Endothelial cell of umbilical vein (primary cell): ENCODE measurements around the gene PDE7B. TPM values are rescaled to one million over a fixed set of nuclear protein-coding genes. Genes with fewer than 3 reads are reported as not detected.

Source experiments
- BruUV-seq: library from RNA; stranded (reverse); fragments of 400-500 nt; replicated peaks from 2 replicates; lab custom pipeline; 2021; lab: Mats Ljungman, UMichigan
- CTCF ChIA-PET: fragments of 300-600, 350-600 bp; sonication (Branson Sonifier 250); formaldehyde crosslinking; loops from one replicate; lab custom pipeline; 2021; ENCODE audit warnings: antibody characterized with exemption, inconsistent platforms; lab: Charles Lee
- POLR2A ChIA-PET: fragments of 300-600, 350-600 bp; sonication (Branson Sonifier 250); formaldehyde crosslinking; loops from one replicate; lab custom pipeline; 2021; ENCODE audit warnings: antibody characterized with exemption, inconsistent platforms; lab: Charles Lee
- DNase-seq: peaks from one replicate; pipeline ENCODE4 v3.0.0-alpha.2; 2011; ENCODE audit warnings: low read depth, low spot score
- FAIRE-seq: peaks from 2 replicates; lab custom pipeline; 2011; peaks lifted over from hg19 to GRCh38; lab: Jason Lieb, UNC
- H2AFZ ChIP-seq: 2 replicates; pipeline ENCODE4 v1.6.0; 2012; ENCODE audit warnings: low read depth, low read length, control low read depth, inconsistent platforms
- H3K27ac ChIP-seq: 2 replicates; pipeline ENCODE4 v1.5.1; 2011; ENCODE audit warnings: low read depth, mild to moderate bottlenecking, control low read depth, low read length, moderate library complexity; ENCODE audit not compliant: insufficient read depth
- H3K27me3 ChIP-seq, 2 experiments: 2 replicates each; pipeline versions ENCODE4 v1.6.0 to v1.6.1; 2011; ENCODE audit warnings: low read length in 2 of 2, mixed read lengths in 1 of 2; ENCODE audit not compliant: control insufficient read depth in 2 of 2, insufficient read depth in 2 of 2
- H3K36me3 ChIP-seq, 2 experiments: 2 replicates in 1 of 2; 3 replicates in 1 of 2; pipeline ENCODE4 v1.5.1; 2011; ENCODE audit warnings: low read length in 2 of 2, mild to moderate bottlenecking in 1 of 2, moderate library complexity in 1 of 2; ENCODE audit not compliant: control insufficient read depth in 2 of 2, insufficient read depth in 2 of 2; ENCODE audit errors: extremely low read depth in 1 of 2
- H3K4me1 ChIP-seq: 3 replicates; pipeline ENCODE4 v1.5.1; 2011; ENCODE audit warnings: mild to moderate bottlenecking, low read length; ENCODE audit not compliant: control insufficient read depth, insufficient read depth; ENCODE audit errors: extremely low read depth
- H3K4me2 ChIP-seq: 2 replicates; pipeline ENCODE4 v1.6.1; 2011; ENCODE audit warnings: low read length, control low read depth, mixed read lengths; ENCODE audit not compliant: insufficient read depth
- H3K4me3 ChIP-seq, 3 experiments: fragments of 200-600 bp in 1 of 3; sonication (generic), shearing (Covaris generic) in 1 of 3; replicated peaks in 1 of 3; 2 replicates each; pipeline ENCODE4 v1.5.1; 2011 to 2016; ENCODE audit warnings: control low read depth in 3 of 3, low read length in 3 of 3, mild to moderate bottlenecking in 2 of 3, inconsistent platforms in 1 of 3, low read depth in 1 of 3, moderate library complexity in 1 of 3; ENCODE audit not compliant: insufficient read depth in 1 of 3
- H3K79me2 ChIP-seq: 2 replicates; pipeline ENCODE4 v1.6.0; 2012; ENCODE audit warnings: low read length, inconsistent platforms; ENCODE audit not compliant: control insufficient read depth, insufficient read depth
- H3K9ac ChIP-seq: replicated peaks from 2 replicates; pipeline ENCODE3; 2011; ENCODE audit warnings: low read length, control low read depth; ENCODE audit not compliant: insufficient read depth; ENCODE audit errors: extremely low read depth
- H3K9me1 ChIP-seq: replicated peaks from 3 replicates; pipeline ENCODE4 v1.6.0; 2011; ENCODE audit warnings: mild to moderate bottlenecking, low read length; ENCODE audit not compliant: control insufficient read depth, insufficient read depth; ENCODE audit errors: extremely low read depth
- H3K9me3 ChIP-seq: replicated peaks from 2 replicates; pipeline ENCODE4 v1.5.1; 2012; ENCODE audit warnings: low read length, inconsistent platforms; ENCODE audit not compliant: control insufficient read depth, insufficient read depth
- H4K20me1 ChIP-seq: replicated peaks from 2 replicates; pipeline ENCODE3; 2011; ENCODE audit warnings: mild to moderate bottlenecking, low read length; ENCODE audit not compliant: control insufficient read depth, insufficient read depth; ENCODE audit errors: extremely low read depth
- EZH2 ChIP-seq: IDR thresholded peaks from 2 replicates; pipeline ENCODE4 v1.6.1; 2012; ENCODE audit warnings: borderline replicate concordance, low read depth, mild to moderate bottlenecking, moderate library complexity, low read length, inconsistent platforms; ENCODE audit not compliant: severe bottlenecking
- FOS ChIP-seq: IDR thresholded peaks from 2 replicates; pipeline ENCODE4 v1.6.1; 2011; ENCODE audit warnings: mild to moderate bottlenecking, low read length, moderate library complexity, borderline replicate concordance; ENCODE audit not compliant: insufficient read depth
- GATA2 ChIP-seq: IDR thresholded peaks from 2 replicates; pipeline ENCODE4 v1.7.0; 2011; ENCODE audit warnings: low read depth, mild to moderate bottlenecking, moderate library complexity, mixed read lengths, low read length; ENCODE audit not compliant: insufficient read length, insufficient read depth
- JUN ChIP-seq: IDR thresholded peaks from 2 replicates; pipeline ENCODE4 v1.6.1; 2011; ENCODE audit warnings: borderline replicate concordance, low read depth; ENCODE audit not compliant: insufficient read length, insufficient read depth
- MYC ChIP-seq: IDR thresholded peaks from one replicate; pipeline ENCODE4 v1.6.1; 2011; ENCODE audit warnings: mild to moderate bottlenecking, low read depth, low read length
- POLR2A ChIP-seq: IDR thresholded peaks from 2 replicates; pipeline ENCODE4 v1.6.1; 2012; ENCODE audit warnings: low read depth, mild to moderate bottlenecking, control low read depth, low read length
- POLR2AphosphoS5 ChIP-seq: IDR thresholded peaks from 2 replicates; pipeline ENCODE4 v1.6.1; 2012; ENCODE audit warnings: low read depth, mild to moderate bottlenecking, control low read depth, low read length, moderate library complexity; ENCODE audit not compliant: insufficient read depth
- dilution Hi-C: fragments of 300-500 bp; cut with MboI; formaldehyde crosslinking; loops from one replicate; pipeline ENCODE4 v1.15.0; 2019; ENCODE audit warnings: low sequenced_read_pairs; ENCODE audit not compliant: extremely low pct_ligation_motif_present
- intact Hi-C: fragments of 100-400 bp; cut with micrococcal nuclease; formaldehyde crosslinking; loops from one replicate; pipeline ENCODE4 v1.10.0; 2022
- polyA plus RNA-seq, 4 experiments: library from polyadenylated mRNA; depleted of rRNA in 3 of 4; stranded (reverse) in 3 of 4; unstranded in 1 of 4; fragments of >200 nt; gene quantifications; 2 replicates each; pipeline versions ENCODE4 v1.2.1 to v1.2.3, GENCODE V29; 2011 to 2012; ENCODE audit warnings: missing spikeins in 1 of 4
- total RNA-seq: library from RNA; stranded (reverse); gene quantifications from 2 replicates; pipeline ENCODE4 v1.2.3, GENCODE V29; 2021
- TF ChIP-seq, protein P1 (sequence below): IDR thresholded peaks from 2 replicates; pipeline ENCODE4 v1.6.1; 2011; ENCODE audit not compliant: insufficient read depth, insufficient read length
- TF ChIP-seq, protein P2 (sequence below), 2 donors: IDR thresholded peaks; 1 replicate in 1 of 2; 2 replicates in 1 of 2; pipeline ENCODE4 v1.5.1; 2011; ENCODE audit warnings: low read length in 2 of 2, mild to moderate bottlenecking in 2 of 2, moderate library complexity in 2 of 2, control low read depth in 1 of 2, inconsistent platforms in 1 of 2, low read depth in 1 of 2; ENCODE audit not compliant: insufficient read depth in 1 of 2; ENCODE audit errors: extremely low read depth in 1 of 2

Gene PDE7B
- total and polyA plus RNA-seq, 2 donors (not counting 3 experiments of a cell fraction or from before 2014, with no cell fraction given): 20.6 to 25.1 TPM

DNA sequence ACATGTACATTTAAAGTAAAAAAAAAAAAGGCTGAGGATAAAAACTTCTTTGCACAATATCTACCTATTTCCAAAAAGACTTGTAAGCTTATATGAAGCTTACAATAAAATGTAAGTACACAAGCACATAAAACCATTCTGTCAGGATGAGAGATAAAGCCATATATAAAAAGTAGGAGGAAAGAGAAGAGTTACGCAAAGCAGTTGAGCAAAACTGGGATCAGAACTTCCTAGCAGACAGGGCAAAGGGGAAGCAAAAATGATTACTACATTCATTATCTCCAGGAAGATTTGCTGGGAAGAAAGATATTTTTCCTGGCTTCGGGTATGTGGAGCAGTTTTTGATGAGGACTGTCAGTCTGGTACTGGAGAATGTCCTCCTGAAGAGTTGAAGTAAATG is 200.5 kb downstream of the PDE7B start:
- no TSS peak for BruUV-seq
- intact Hi-C loops (loop anchor here (5.0 kb wide), 1 partner anchor 130 kb away; no protein-coding TSS in a partner anchor), dilution Hi-C loops (no loop called here)
- FAIRE-seq (no peak), DNase-seq (no peak)
- H3K79me2 ChIP-seq: peaks cover 68% of the 10 kb centered on the region
- H3K27me3 ChIP-seq: no peaks in the 10 kb centered on the region
- POLR2A ChIA-PET: interaction anchor here (1.9 kb wide), 1 partner anchor 16 kb away, joined by 7 read pairs; no protein-coding TSS in a partner anchor
- peak overlapping the region; percentile 98 for H3K27ac ChIP-seq
- H4K20me1 ChIP-seq: no peaks in the 10 kb centered on the region
- no peak overlapping the region for H3K4me3 ChIP-seq
- CTCF ChIA-PET: interaction anchor here (1.1 to 2.6 kb wide), 5 partner anchors 10 to 150 kb away, joined by 3 to 16 read pairs (median 5); no protein-coding TSS in a partner anchor
- no peaks in the 10 kb centered on the region for H3K9me3 ChIP-seq
- no peaks in the 10 kb centered on the region for H3K36me3 ChIP-seq
- peaks cover 41% of the 10 kb centered on the region for H3K4me1 ChIP-seq
- peak overlapping the region; percentile 88 for H3K9ac ChIP-seq
- H2AFZ ChIP-seq: no peak overlapping the region
- TF ChIP-seq POLR2AphosphoS5 (no peak), JUN (no peak), MYC (no peak), EZH2 (no peak)
- TF ChIP-seq, protein P1, sequence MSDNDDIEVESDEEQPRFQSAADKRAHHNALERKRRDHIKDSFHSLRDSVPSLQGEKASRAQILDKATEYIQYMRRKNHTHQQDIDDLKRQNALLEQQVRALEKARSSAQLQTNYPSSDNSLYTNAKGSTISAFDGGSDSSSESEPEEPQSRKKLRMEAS: no peak
- no peaks in the 10 kb centered on the region for H3K9me1 ChIP-seq
- H3K4me2 ChIP-seq: peak overlapping the region; percentile 88

DNA sequence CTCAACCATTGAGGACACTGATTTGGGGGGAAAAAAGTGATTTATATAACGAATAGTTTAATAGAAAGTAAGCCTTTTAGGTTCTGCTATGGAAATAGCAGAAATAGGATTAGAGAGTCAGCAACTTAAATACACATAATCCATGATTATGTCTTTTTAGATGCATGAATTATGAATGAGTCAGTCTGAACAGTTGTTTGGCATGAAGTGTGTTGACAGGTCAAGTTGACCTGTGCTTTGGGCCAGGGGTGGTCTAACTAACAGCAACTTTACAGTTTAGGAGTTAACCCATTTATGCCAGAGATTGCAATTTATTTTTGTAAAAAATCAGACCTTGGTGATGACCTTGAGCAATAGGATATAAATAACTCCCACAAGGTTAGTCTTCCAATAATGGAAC is 207.4 kb downstream of the PDE7B start:
- no peak overlapping the region for H3K4me2 ChIP-seq
- ChIA-PET CTCF (interaction anchor here (1.6 kb wide), 1 partner anchor 21 kb away, joined by 6 read pairs; no protein-coding TSS in a partner anchor), POLR2A (no interaction called here)
- H3K36me3 ChIP-seq: no peaks in the 10 kb centered on the region
- TF ChIP-seq POLR2A (no peak), MYC (no peak), JUN (no peak), POLR2AphosphoS5 (no peak), GATA2 (no peak), FOS (no peak), EZH2 (no peak)
- TF ChIP-seq, protein P2, sequence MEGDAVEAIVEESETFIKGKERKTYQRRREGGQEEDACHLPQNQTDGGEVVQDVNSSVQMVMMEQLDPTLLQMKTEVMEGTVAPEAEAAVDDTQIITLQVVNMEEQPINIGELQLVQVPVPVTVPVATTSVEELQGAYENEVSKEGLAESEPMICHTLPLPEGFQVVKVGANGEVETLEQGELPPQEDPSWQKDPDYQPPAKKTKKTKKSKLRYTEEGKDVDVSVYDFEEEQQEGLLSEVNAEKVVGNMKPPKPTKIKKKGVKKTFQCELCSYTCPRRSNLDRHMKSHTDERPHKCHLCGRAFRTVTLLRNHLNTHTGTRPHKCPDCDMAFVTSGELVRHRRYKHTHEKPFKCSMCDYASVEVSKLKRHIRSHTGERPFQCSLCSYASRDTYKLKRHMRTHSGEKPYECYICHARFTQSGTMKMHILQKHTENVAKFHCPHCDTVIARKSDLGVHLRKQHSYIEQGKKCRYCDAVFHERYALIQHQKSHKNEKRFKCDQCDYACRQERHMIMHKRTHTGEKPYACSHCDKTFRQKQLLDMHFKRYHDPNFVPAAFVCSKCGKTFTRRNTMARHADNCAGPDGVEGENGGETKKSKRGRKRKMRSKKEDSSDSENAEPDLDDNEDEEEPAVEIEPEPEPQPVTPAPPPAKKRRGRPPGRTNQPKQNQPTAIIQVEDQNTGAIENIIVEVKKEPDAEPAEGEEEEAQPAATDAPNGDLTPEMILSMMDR (IDR thresholded peaks at IDR 0.05; ENCODE audit: extremely low read depth in 1 of 2, insufficient read depth in 1 of 2, low read depth in 1 of 2, low read length in 2 of 2): no peak
- TF ChIP-seq, protein P1: no peak
- H3K9me1 ChIP-seq: peaks cover 2% of the 10 kb centered on the region
- no peak overlapping the region for H3K27ac ChIP-seq
- no TSS peak for BruUV-seq
- no peak overlapping the region for H2AFZ ChIP-seq
- intact Hi-C loops (no loop called here), dilution Hi-C loops (no loop called here)
- peaks cover 62% of the 10 kb centered on the region for H3K79me2 ChIP-seq
- H3K4me1 ChIP-seq: peaks cover 29% of the 10 kb centered on the region
- FAIRE-seq: no peak
- DNase-seq: peak; percentile 26
- no peak overlapping the region for H3K4me3 ChIP-seq
- H4K20me1 ChIP-seq: no peaks in the 10 kb centered on the region
- H3K27me3 ChIP-seq: no peaks in the 10 kb centered on the region
- H3K9ac ChIP-seq: no peak overlapping the region
- no peaks in the 10 kb centered on the region for H3K9me3 ChIP-seq
